ENCODE measurements around the gene CPT1A.

- TF ChIP-seq POLR2A (IDR thresholded peaks at IDR 0.05) (no peak), CTCF (IDR thresholded peaks at IDR 0.05) (no peak)
Observed at GRCh38 chr11:68852628-68853027, 10.9 kb upstream of the CPT1A start.

Data from prostate gland (tissue), 2 donors.